OCI-LY7 (cell line): ENCODE measurements around the gene ZNF678.

ENCODE experiments used
- CTCF ChIP-seq: fragments of 200-600 bp; sonication (generic); conservative IDR thresholded peaks from 2 replicates; pipeline ENCODE4 v1.5.1; 2014; ENCODE audit warnings: mild to moderate bottlenecking, antibody characterized with exemption, low read length, moderate library complexity, mixed read lengths
- EZH2phosphoT487 ChIP-seq: fragments of 200-600 bp; sonication (generic); IDR thresholded peaks from 2 replicates; pipeline ENCODE4 v1.6.1; 2018; ENCODE audit warnings: low read depth, borderline replicate concordance, mild to moderate bottlenecking, mixed run types, antibody characterized with exemption, low read length, moderate library complexity, mixed read lengths

GRCh38 chr1:227532019-227532619 lies 31.2 kb upstream of the ZNF678 start:
- 0 out of 2 replicates have a peak, but pooled peaks have one; percentile 13 for TF ChIP-seq CTCF
- no peak for TF ChIP-seq EZH2phosphoT487
